LoVo (cell line): ENCODE data around the gene INTS2.
"Not testable (repeated sequence)": the region's sequence is repeated elsewhere in the genome, so short reads cannot be mapped to it uniquely, and the experiment has no call there.

Experiments
- DNase-seq: peaks from one replicate; pipeline ENCODE4 v3.0.0-alpha.2; 2016; ENCODE audit warnings: low spot score

Gene INTS2

DNA sequence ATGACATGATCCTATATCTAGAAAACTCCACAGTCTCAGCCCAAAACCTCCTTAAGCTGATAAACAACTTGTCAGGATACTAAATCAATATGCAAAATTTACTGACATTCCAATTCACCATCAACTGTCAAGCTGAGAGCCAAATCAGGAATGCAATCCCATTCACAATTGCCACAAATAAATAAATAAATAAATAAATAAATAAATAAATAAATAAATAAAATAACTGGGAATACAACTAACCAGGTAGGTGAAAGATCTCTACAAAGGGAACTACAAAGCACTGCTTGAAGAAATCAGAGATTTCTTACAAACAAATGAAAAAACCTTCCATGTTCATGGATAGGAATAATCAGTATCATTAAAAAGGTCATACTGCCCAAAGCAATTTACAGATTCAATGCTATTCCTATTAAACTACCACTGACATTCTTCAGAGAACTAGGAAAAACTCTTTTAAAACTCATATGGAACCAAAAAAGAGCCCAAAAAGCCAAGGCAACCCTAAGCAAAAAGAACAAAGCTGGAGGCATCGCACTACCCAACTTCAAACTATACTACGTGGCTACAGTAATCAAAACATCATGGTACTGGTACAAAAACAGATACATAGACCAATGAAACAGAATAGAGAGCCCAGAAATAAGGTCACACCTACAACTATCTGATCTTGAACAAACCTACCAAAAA, 102.2 kb downstream of the INTS2 start:
- no peak for DNase-seq

GRCh38 chr17:61822326-61823285, 105.2 kb downstream of the INTS2 start:
- no peak for DNase-seq

DNA sequence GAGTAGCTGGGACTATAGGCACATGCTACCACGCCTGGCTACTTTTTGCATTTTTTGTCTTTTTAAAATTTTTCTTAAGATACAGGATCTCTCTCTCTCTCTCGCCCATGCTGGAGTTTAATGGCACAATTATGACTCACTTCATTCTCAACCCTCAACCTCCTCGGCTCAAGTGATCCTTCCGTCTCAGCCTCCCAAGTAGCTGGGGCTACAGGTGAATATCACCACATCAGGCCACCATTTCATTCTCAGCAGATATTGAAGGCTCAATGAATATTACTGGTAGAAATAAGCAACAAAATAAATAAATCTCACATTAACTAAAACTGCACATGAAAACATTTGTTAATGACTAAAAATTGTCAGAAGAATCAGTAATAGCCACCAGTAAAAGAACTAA, 106.1 kb downstream of the INTS2 start:
- no peak for DNase-seq

DNA sequence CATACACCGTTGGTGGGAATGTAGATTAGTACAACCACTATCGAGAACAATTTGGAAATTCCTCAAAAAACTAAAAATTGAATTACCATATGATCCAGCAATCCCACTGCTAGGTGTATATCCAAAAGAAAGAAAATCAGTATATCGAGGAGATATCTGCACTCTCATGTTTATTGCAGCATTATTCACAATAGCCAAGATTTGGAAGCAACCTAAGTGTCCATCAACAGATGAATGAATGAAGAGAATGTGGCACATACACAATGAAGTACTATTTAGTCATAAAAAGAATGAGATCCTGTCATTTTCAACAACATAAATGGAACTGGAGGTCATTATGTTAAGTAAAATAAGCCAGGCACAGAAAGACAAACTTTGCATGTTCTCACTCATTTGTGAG, 108.5 kb downstream of the INTS2 start:
- DNase-seq = not testable (repeated sequence)

DNA sequence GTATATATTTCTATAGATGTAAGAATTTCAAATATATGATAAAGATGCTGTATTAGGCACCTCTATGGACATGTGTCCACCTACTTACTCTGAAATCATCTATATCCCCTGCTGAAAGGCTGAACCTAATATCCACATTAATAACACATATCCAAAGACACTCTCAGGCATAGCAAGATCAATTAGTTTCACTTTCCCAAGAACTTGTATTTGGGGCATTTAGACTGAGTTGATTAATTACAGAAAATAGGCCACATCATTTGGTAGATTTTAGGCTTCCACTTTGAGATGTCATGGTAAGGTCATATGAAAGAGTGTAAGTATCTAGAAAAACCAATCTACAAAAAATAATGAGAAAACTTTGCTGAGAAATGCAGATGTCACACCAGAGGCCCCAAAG, 109.6 kb downstream of the INTS2 start:
- DNase-seq = no peak

DNA sequence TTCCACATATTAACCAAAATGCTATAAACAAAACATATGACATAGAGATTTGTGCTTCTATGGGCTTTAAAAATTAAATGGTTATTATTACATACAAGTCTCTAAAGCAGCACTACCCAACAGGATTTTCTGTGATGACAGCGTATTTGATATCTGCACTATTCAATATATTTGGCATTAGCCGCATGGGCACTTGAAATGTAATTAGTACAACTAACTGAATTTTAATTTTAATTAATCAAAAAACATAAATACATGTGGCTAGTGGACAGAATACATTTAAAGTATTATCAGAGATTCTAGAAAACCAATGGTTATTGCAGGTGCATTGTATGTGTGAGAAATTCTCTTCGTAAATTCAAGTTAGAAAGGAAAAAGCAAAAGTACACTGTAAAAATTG, 110.3 kb downstream of the INTS2 start:
- no peak for DNase-seq

DNA sequence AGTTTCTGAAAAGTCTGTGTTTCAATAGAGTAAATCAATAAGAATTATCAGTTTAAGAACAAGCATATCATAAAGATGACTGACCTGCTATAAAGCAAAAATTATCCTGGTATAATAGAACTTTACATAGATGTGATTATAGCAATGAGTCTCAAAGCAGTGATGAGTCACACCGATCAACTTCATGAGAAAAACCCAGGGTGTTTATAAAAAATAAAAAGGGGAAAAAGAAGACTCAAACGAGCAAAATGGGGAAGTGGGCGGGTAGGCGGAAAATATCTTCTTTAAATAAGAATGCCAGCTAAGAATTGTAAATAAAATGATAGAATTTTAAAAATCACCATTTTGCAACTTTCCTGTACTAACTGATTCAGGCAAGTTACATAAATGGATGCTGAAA, 111.2 kb downstream of the INTS2 start:
- no peak for DNase-seq

GRCh38 chr17:61815863-61816503, 111.8 kb downstream of the INTS2 start:
- DNase-seq = no peak
